HepG2 (cell line): ENCODE data around the gene ADAMTS2. TPM values are rescaled to one million over a fixed set of nuclear protein-coding genes. Genes with fewer than 3 reads are reported as not detected.

Source experiments
- ATAC-seq: fragments of 200-7000 bp; cut with Tn5 transposase; 3 replicates; pipeline ENCODE4 v1.9.1; 2020; ENCODE audit warnings: mild to moderate bottlenecking, moderate library complexity
- BruUV-seq: library from RNA; stranded (reverse); fragments of 400-500 nt; replicated peaks from 2 replicates; lab custom pipeline; 2021; lab: Mats Ljungman, UMichigan
- CTCF ChIA-PET: fragments of 300-600 bp; formaldehyde crosslinking; extraction: SDS; loops from one replicate; lab custom pipeline; 2021; ENCODE audit warnings: low total read pairs, inconsistent platforms, low intra/inter-chr PET ratio; lab: Yijun Ruan, JAX
- POLR2A ChIA-PET: fragments of 350-600 bp; sonication (Branson Sonifier 250); formaldehyde crosslinking; loops from one replicate; lab custom pipeline; 2020; ENCODE audit warnings: antibody characterized with exemption, inconsistent platforms; lab: Yijun Ruan, JAX
- DNase-seq: peaks from one replicate; pipeline ENCODE4 v3.0.0-alpha.2; 2015; ENCODE audit warnings: low spot score
- FAIRE-seq: peaks from 3 replicates; lab custom pipeline; 2011; peaks lifted over from hg19 to GRCh38; lab: Jason Lieb, UNC
- H2AFZ ChIP-seq: one replicate; pipeline ENCODE4 v1.6.1; 2011; ENCODE audit warnings: low read length, inconsistent platforms
- H3K27ac ChIP-seq: fragments of 300-600 bp; 3 replicates; pipeline ENCODE4 v1.8.0; 2011; ENCODE audit warnings: mixed run types, mild to moderate bottlenecking, mixed read lengths, low read length, inconsistent platforms; ENCODE audit not compliant: insufficient read depth; ENCODE audit errors: extremely low read length
- H3K27me3 ChIP-seq, 2 experiments: fragments of 200-600 bp in 1 of 2; 2 replicates in 1 of 2; 3 replicates in 1 of 2; pipeline versions ENCODE4 v1.6.0 to v1.8.0; 2011; ENCODE audit warnings: low read length in 2 of 2, mild to moderate bottlenecking in 2 of 2, moderate library complexity in 2 of 2, inconsistent platforms in 1 of 2; ENCODE audit not compliant: insufficient read depth in 2 of 2, control insufficient read depth in 1 of 2
- H3K36me3 ChIP-seq, 2 experiments: fragments of 200-600 bp in 1 of 2; replicated peaks in 1 of 2; 2 replicates in 1 of 2; 3 replicates in 1 of 2; pipeline versions ENCODE4 v1.5.1 to v1.8.0; 2011; ENCODE audit warnings: low read length in 2 of 2, inconsistent platforms in 1 of 2; ENCODE audit not compliant: insufficient read depth in 2 of 2, control insufficient read depth in 1 of 2
- H3K4me1 ChIP-seq: 2 replicates; pipeline ENCODE4 v1.5.1; 2012; ENCODE audit warnings: low read length, inconsistent platforms; ENCODE audit not compliant: insufficient read depth
- H3K4me2 ChIP-seq: 2 replicates; pipeline ENCODE4 v1.6.0; 2011; ENCODE audit warnings: low read depth, low read length, inconsistent platforms
- H3K4me3 ChIP-seq, 3 experiments: fragments of 200-600 bp in 1 of 3; sonication (generic), shearing (Covaris generic) in 1 of 3; replicated peaks in 1 of 3; 2 replicates each; pipeline ENCODE4 v1.5.1; 2011 to 2016; ENCODE audit warnings: low read length in 3 of 3, inconsistent platforms in 2 of 3, low read depth in 2 of 3, mild to moderate bottlenecking in 2 of 3, control low read depth in 1 of 3, mixed read lengths in 1 of 3; ENCODE audit not compliant: insufficient read depth in 1 of 3
- H3K79me2 ChIP-seq: one replicate; pipeline ENCODE4 v1.6.1; 2011; ENCODE audit warnings: low read length, inconsistent platforms; ENCODE audit not compliant: insufficient read depth
- H3K9ac ChIP-seq: 2 replicates; pipeline ENCODE4 v1.6.0; 2011; ENCODE audit warnings: mild to moderate bottlenecking, low read depth, low read length, inconsistent platforms; ENCODE audit not compliant: insufficient read depth
- H3K9me3 ChIP-seq: 2 replicates; pipeline ENCODE4 v1.5.1; 2012; ENCODE audit warnings: mild to moderate bottlenecking, low read length
- H4K20me1 ChIP-seq: 2 replicates; pipeline ENCODE4 v1.6.0; 2011; ENCODE audit warnings: inconsistent platforms, mild to moderate bottlenecking, low read length, moderate library complexity; ENCODE audit not compliant: insufficient read depth
- DR1 ChIP-seq: sonication (generic); formaldehyde crosslinking; IDR thresholded peaks from 2 replicates; pipeline ENCODE4 v1.8.0; 2021; ENCODE audit warnings: mild to moderate bottlenecking, missing genetic modification reagents, inconsistent platforms
- GATAD2A ChIP-seq: IDR thresholded peaks from 2 replicates; pipeline ENCODE4 v1.6.1; 2016
- HIC2 ChIP-seq: sonication (generic); formaldehyde crosslinking; IDR thresholded peaks from 2 replicates; pipeline ENCODE4 v1.9.0; 2022; ENCODE audit warnings: low read depth, missing genetic modification reagents
- PATZ1 ChIP-seq: sonication (generic); formaldehyde crosslinking; IDR thresholded peaks from 2 replicates; pipeline ENCODE4 v1.4.0; 2020; ENCODE audit warnings: missing genetic modification reagents
- SRY ChIP-seq: sonication (generic); formaldehyde crosslinking; IDR thresholded peaks from 2 replicates; pipeline ENCODE4 v1.8.0; 2022; ENCODE audit warnings: mild to moderate bottlenecking, missing genetic modification reagents
- TEAD3 ChIP-seq: optimal IDR thresholded peaks from 2 replicates; pipeline ENCODE3; 2016; ENCODE audit warnings: borderline replicate concordance
- TIGD3 ChIP-seq: sonication (generic); formaldehyde crosslinking; IDR thresholded peaks from 2 replicates; pipeline ENCODE4 v1.5.1; 2020; ENCODE audit warnings: mild to moderate bottlenecking, missing genetic modification reagents, borderline replicate concordance
- TRIM24 ChIP-seq: sonication (generic); formaldehyde crosslinking; IDR thresholded peaks from 2 replicates; pipeline ENCODE4 v1.8.0; 2022; ENCODE audit warnings: mild to moderate bottlenecking, missing genetic modification reagents
- U2AF2 ChIP-seq: fragments of 200-400 bp; formaldehyde crosslinking; IDR thresholded peaks from 2 replicates; pipeline ENCODE4 v1.6.1; 2017; ENCODE audit warnings: low read depth, mild to moderate bottlenecking, low read length
- YY1 ChIP-seq: IDR thresholded peaks from 2 replicates; pipeline ENCODE4 v1.6.1; 2011; ENCODE audit warnings: low read length, low read depth, moderate library complexity, mild to moderate bottlenecking; ENCODE audit not compliant: insufficient read depth, insufficient replicate concordance
- ZNF530 ChIP-seq: sonication (generic); formaldehyde crosslinking; IDR thresholded peaks from 2 replicates; pipeline ENCODE4 v1.5.0; 2020; ENCODE audit warnings: low read depth, mild to moderate bottlenecking, missing genetic modification reagents
- WGBS: methylation state at CpG from one replicate; pipeline ENCODE4 v1.1.6; 2017; ENCODE audit warnings: low lambda C conversion rate; 5-methylcytosine and 5-hydroxymethylcytosine counted together
- in situ Hi-C: cut with HindIII; loops from 2 replicates; pipeline ENCODE4 v1.10.0; 2017; ENCODE audit warnings: low pct_unique_long_range_greater_than_20kb; ENCODE audit not compliant: extremely low pct_ligation_motif_present
- intact Hi-C: fragments of 100-400 bp; cut with micrococcal nuclease; formaldehyde crosslinking; loops from one replicate; pipeline ENCODE4 v1.10.0; 2022; ENCODE audit not compliant: unreplicated experiment
- polyA plus RNA-seq, 8 experiments: library from polyadenylated mRNA; depleted of rRNA in 3 of 8; stranded (reverse) in 7 of 8; unstranded in 1 of 8; fragments of >200 nt; fragmentation: Illumina TruSeq in 4 of 8; extraction: Trizol in 4 of 8; gene quantifications; 2 replicates each; pipeline versions ENCODE4 v1.2.1 to v1.2.3, GENCODE V29; 2011 to 2016; ENCODE audit warnings: low read depth in 4 of 8, missing spikeins in 1 of 8, mixed read lengths in 1 of 8; ENCODE audit not compliant: insufficient read depth in 1 of 8
- total RNA-seq, 5 experiments: library from RNA; depleted of rRNA; stranded (reverse); fragments of >200 nt; fragmentation: Illumina TruSeq; extraction: Trizol; gene quantifications; 2 replicates each; pipeline ENCODE4 v1.2.3, GENCODE V29; 2016; ENCODE audit warnings: low read depth in 1 of 5

The ADAMTS2 gene
- total and polyA plus RNA-seq, 2 of the 13 experiments (the other 11 are each of a cell fraction or from before 2014, with no cell fraction given) = 0.24 to 3.5 TPM

- Histone ChIP-seq H3K36me3 (no peaks in the 10 kb centered on the region; a peak in 1 of 5 replicates), H3K27me3 (peaks cover 1 to 55% of the 10 kb centered on the region in 2 experiments; a peak in 4 of 5 replicates), H3K79me2 (no peaks in the 10 kb centered on the region), H3K9ac (no peak overlapping the region), H3K4me3 (no peak overlapping the region), H3K4me1 (no peaks in the 10 kb centered on the region), H2AFZ (no peak overlapping the region), H4K20me1 (no peaks in the 10 kb centered on the region), H3K9me3 (no peaks in the 10 kb centered on the region), H3K27ac (no peak overlapping the region), H3K4me2 (no peak overlapping the region)
- ATAC-seq = no peak; the same call in 2 of the 3 replicates
- intact Hi-C loops (no loop called here), in situ Hi-C loops (no loop called here)
- no peak for TF ChIP-seq HIC2 (CRISPR knock-in tag)
- TF ChIP-seq YY1 = no peak
- no peak for TF ChIP-seq TRIM24
- TF ChIP-seq SRY (CRISPR knock-in tag) = no peak
- TF ChIP-seq PATZ1 (CRISPR knock-in tag) = no peak
- no peak for TF ChIP-seq U2AF2
- TF ChIP-seq DR1 = no peak
- TF ChIP-seq TIGD3 (CRISPR knock-in tag) = no peak
- TF ChIP-seq TEAD3 (CRISPR knock-in tag) = no peak
- TF ChIP-seq GATAD2A = no peak
- TF ChIP-seq ZNF530 (CRISPR knock-in tag) = no peak
- FAIRE-seq = no peak
- DNase-seq = no peak
- ChIA-PET POLR2A (no interaction called here), CTCF (no interaction called here)
- WGBS = 23% methylated on average over 5 of the region's 19 CpGs
- no TSS peak for BruUV-seq
Observed at GRCh38 chr5:179294891-179295777, 50.1 kb downstream of the ADAMTS2 start.
